ENCODE measurements around the gene NOMO2. TPM values are rescaled to one million over a fixed set of nuclear protein-coding genes. Genes with fewer than 3 reads are reported as not detected.
"Not testable (repeated sequence)": the region's sequence is repeated elsewhere in the genome, so short reads cannot be mapped to it uniquely, and the experiment has no call there.

The NOMO2 gene
- polyA plus RNA-seq (2011; rRNA removed): 123 and 151 TPM in 2 replicates
- polyA plus RNA-seq (2012; cell fraction: cytosol; rRNA removed): 81.5 and 89.0 TPM in 2 replicates
- polyA plus RNA-seq (2012; cell fraction: nucleus; rRNA removed): 175 and 209 TPM in 2 replicates
- polyA plus RNA-seq (2017; fragmentation: RNase III; extraction: RNeasy Plus Mini Kit Qiagen cat#74134 plus additional on column Dnase treatment): 95.8 to 99.8 TPM (median 96.0 TPM) in 3 replicates
- 270 and 371 TPM in 2 replicates for polyA minus RNA-seq (2011; rRNA and poly(A)+ RNA removed)

- DNase-seq (ENCODE audit: low read depth in 1 of 2, low spot score in 1 of 2); CTCF ChIA-PET; FAIRE-seq; POLR2A ChIA-PET; H3K9me3 ChIP-seq; H3K4me1 ChIP-seq: not testable (repeated sequence)
- Histone ChIP-seq H3K4me2 (peak within 1 kb of the TSS; percentile 69), H3K4me3 (peak within 1 kb of the TSS; percentile 55), H3K27ac (peak within 1 kb of the TSS; percentile 68 to 85; a peak in 5 of 6 replicates)
- peak; percentile 96 to 99 for ATAC-seq
- no CpG with 5 or more reads among the region's 66 CpGs for WGBS (ENCODE audit: missing lambda C conversion rate)
- peak; percentile 29; the same call in 1 of the 2 replicates for TF ChIP-seq POLR2A (IDR thresholded peaks at IDR 0.05; ENCODE audit: low read length)
Measured at GRCh38 chr16:18561727-18562314, at the start of gene NOMO2. TSS of gene NOMO2 (minus strand) at chr16:18562097. CDS start at chr16:18562040, 57 bp downstream.

GRCh38 chr16:18610147-18610803 lies 48.4 kb upstream of the NOMO2 start:
- H3K9me3 ChIP-seq; ATAC-seq; CTCF ChIA-PET; DNase-seq (ENCODE audit: low read depth in 1 of 2, low spot score in 1 of 2); H3K27ac ChIP-seq; H3K4me3 ChIP-seq; H3K4me1 ChIP-seq; FAIRE-seq; H3K4me2 ChIP-seq; POLR2A ChIA-PET: not testable (repeated sequence)
- 5% methylated on average over 2 of the region's 4 CpGs for WGBS (ENCODE audit: missing lambda C conversion rate)

- H3K4me2 ChIP-seq; H3K27ac ChIP-seq; DNase-seq (ENCODE audit: low read depth in 1 of 2, low spot score in 1 of 2); POLR2A ChIA-PET; H3K9me3 ChIP-seq; CTCF ChIA-PET; H3K4me3 ChIP-seq; ATAC-seq; H3K4me1 ChIP-seq; FAIRE-seq: not testable (repeated sequence)
- WGBS (ENCODE audit: missing lambda C conversion rate): 44% methylated on average over 6 of the region's 6 CpGs
Measured at GRCh38 chr16:18608271-18608670, 46.4 kb upstream of the NOMO2 start.

- H3K9me3 ChIP-seq; H3K4me2 ChIP-seq; DNase-seq (ENCODE audit: low read depth in 1 of 2, low spot score in 1 of 2); H3K4me3 ChIP-seq; CTCF ChIA-PET; FAIRE-seq; ATAC-seq; H3K4me1 ChIP-seq; H3K27ac ChIP-seq; POLR2A ChIA-PET: not testable (repeated sequence)
- WGBS (ENCODE audit: missing lambda C conversion rate): 67% methylated on average over 1 of the region's 4 CpGs
Measured at GRCh38 chr16:18603572-18604246, 41.8 kb upstream of the NOMO2 start.

GRCh38 chr16:18598582-18598981 lies 36.7 kb upstream of the NOMO2 start:
- H3K4me3 ChIP-seq; H3K4me2 ChIP-seq; ATAC-seq; POLR2A ChIA-PET; H3K9me3 ChIP-seq; CTCF ChIA-PET; H3K4me1 ChIP-seq; FAIRE-seq; DNase-seq (ENCODE audit: low read depth in 1 of 2, low spot score in 1 of 2); H3K27ac ChIP-seq: not testable (repeated sequence)
- 25% methylated on average over 1 of the region's 1 CpG for WGBS (ENCODE audit: missing lambda C conversion rate)

- FAIRE-seq, CTCF ChIA-PET: not testable (repeated sequence)
Measured at GRCh38 chr16:18597734-18598133, 35.8 kb upstream of the NOMO2 start.

GRCh38 chr16:18597319-18597718 lies 35.4 kb upstream of the NOMO2 start:
- H3K9me3 ChIP-seq; H3K4me1 ChIP-seq; H3K27ac ChIP-seq; POLR2A ChIA-PET; FAIRE-seq; H3K4me3 ChIP-seq; DNase-seq (ENCODE audit: low read depth in 1 of 2, low spot score in 1 of 2); CTCF ChIA-PET; ATAC-seq; H3K4me2 ChIP-seq: not testable (repeated sequence)
- 47% methylated on average over 4 of the region's 4 CpGs for WGBS (ENCODE audit: missing lambda C conversion rate)

More at GRCh38 chr16:18597734-18598133, 35.8 kb upstream of the NOMO2 start:
- DNase-seq (ENCODE audit: low read depth in 1 of 2, low spot score in 1 of 2); POLR2A ChIA-PET; H3K4me3 ChIP-seq; H3K4me2 ChIP-seq; H3K4me1 ChIP-seq; ATAC-seq; H3K27ac ChIP-seq; H3K9me3 ChIP-seq: not testable (repeated sequence)
- 10% methylated on average over 2 of the region's 2 CpGs for WGBS (ENCODE audit: missing lambda C conversion rate)

- H3K4me1 ChIP-seq; H3K27ac ChIP-seq; POLR2A ChIA-PET; FAIRE-seq; DNase-seq (ENCODE audit: low read depth in 1 of 2, low spot score in 1 of 2); H3K4me3 ChIP-seq; H3K4me2 ChIP-seq; CTCF ChIA-PET; ATAC-seq; H3K9me3 ChIP-seq: not testable (repeated sequence)
- WGBS (ENCODE audit: missing lambda C conversion rate): 72% methylated on average over 11 of the region's 11 CpGs
Measured at GRCh38 chr16:18595796-18596195, 33.9 kb upstream of the NOMO2 start.

- DNase-seq (ENCODE audit: low read depth in 1 of 2, low spot score in 1 of 2); H3K9me3 ChIP-seq; H3K4me1 ChIP-seq; H3K4me2 ChIP-seq; H3K4me3 ChIP-seq; POLR2A ChIA-PET; FAIRE-seq; H3K27ac ChIP-seq: not testable (repeated sequence)
- 40% methylated on average over 5 of the region's 5 CpGs for WGBS (ENCODE audit: missing lambda C conversion rate)
- CTCF ChIA-PET: interaction anchor here (0.7 kb wide), 1 partner anchor 13 kb away, joined by 3 read pairs; no protein-coding TSS in a partner anchor
- peak; percentile 48 to 59; a peak in 4 of 6 replicates for ATAC-seq
Measured at GRCh38 chr16:18594880-18595279, 33.0 kb upstream of the NOMO2 start.

GRCh38 chr16:18593904-18594303 lies 32.0 kb upstream of the NOMO2 start:
- 74% methylated on average over 5 of the region's 5 CpGs for WGBS (ENCODE audit: missing lambda C conversion rate)
- H3K4me1 ChIP-seq, H3K9me3 ChIP-seq, H3K27ac ChIP-seq, FAIRE-seq, H3K4me3 ChIP-seq, POLR2A ChIA-PET, H3K4me2 ChIP-seq: not testable (repeated sequence)
- CTCF ChIA-PET: interaction anchor here (0.6 kb wide), 2 partner anchors 225 to 1222 kb away, joined by 3 to 4 read pairs; no protein-coding TSS in a partner anchor
- peak in 1 of 2 experiments; percentile 33; a peak in 3 of 6 replicates for ATAC-seq
- peak in 1 of 2 experiments; percentile 17 for DNase-seq (ENCODE audit: low read depth in 1 of 2, low spot score in 1 of 2)

GRCh38 chr16:18592982-18593381 lies 31.1 kb upstream of the NOMO2 start:
- H3K4me3 ChIP-seq; H3K4me2 ChIP-seq; POLR2A ChIA-PET; DNase-seq (ENCODE audit: low read depth in 1 of 2, low spot score in 1 of 2); FAIRE-seq; H3K9me3 ChIP-seq; ATAC-seq; CTCF ChIA-PET; H3K4me1 ChIP-seq; H3K27ac ChIP-seq: not testable (repeated sequence)
- 47% methylated on average over 5 of the region's 5 CpGs for WGBS (ENCODE audit: missing lambda C conversion rate)
